ENCODE data around the gene KRTAP19-6. TPM values are rescaled to one million over a fixed set of nuclear protein-coding genes. Genes with fewer than 3 reads are reported as not detected.

The KRTAP19-6 gene
- not detected in 2 replicates for total RNA-seq
- long read RNA-seq: 0 reads

DNA sequence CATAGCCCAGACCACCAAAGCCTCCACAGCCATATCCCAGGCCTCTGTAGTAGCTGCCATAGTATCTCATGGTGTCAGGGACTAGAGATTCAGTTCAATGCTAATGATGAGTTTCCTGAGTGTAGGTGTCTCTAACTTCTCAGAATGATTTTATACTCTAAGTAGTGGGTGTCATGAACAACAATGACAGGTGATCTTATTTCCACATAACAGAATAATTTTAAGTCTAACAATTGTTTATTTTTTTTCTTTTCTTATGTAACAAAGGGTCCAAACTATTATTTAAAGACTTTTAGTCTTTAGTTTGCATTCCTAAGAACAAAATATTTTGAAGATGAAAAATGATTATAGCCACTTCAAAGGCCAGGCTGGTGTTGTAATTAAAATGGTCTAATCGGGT is at the start of gene KRTAP19-6:
TSS of gene KRTAP19-6 (minus strand) at position 101 of the 400 bp plus-strand sequence. CDS start at position 70, 31 bp downstream.
- Mint-ChIP-seq H3K27me3 (no peaks in the 10 kb centered on the region), H3K36me3 (ENCODE audit: insufficient read depth) (no peaks in the 10 kb centered on the region), H3K4me3 (ENCODE audit: low read depth) (no peak within 1 kb of the TSS), H3K4me1 (ENCODE audit: low read depth) (no peaks in the 10 kb centered on the region), H3K9me3 (ENCODE audit: low read depth) (peaks cover 15% of the 10 kb centered on the region), H3K27ac (no peak within 1 kb of the TSS)
- no peak for DNase-seq (ENCODE audit: low spot score, unreplicated experiment)
- TF ChIP-seq, protein P1, sequence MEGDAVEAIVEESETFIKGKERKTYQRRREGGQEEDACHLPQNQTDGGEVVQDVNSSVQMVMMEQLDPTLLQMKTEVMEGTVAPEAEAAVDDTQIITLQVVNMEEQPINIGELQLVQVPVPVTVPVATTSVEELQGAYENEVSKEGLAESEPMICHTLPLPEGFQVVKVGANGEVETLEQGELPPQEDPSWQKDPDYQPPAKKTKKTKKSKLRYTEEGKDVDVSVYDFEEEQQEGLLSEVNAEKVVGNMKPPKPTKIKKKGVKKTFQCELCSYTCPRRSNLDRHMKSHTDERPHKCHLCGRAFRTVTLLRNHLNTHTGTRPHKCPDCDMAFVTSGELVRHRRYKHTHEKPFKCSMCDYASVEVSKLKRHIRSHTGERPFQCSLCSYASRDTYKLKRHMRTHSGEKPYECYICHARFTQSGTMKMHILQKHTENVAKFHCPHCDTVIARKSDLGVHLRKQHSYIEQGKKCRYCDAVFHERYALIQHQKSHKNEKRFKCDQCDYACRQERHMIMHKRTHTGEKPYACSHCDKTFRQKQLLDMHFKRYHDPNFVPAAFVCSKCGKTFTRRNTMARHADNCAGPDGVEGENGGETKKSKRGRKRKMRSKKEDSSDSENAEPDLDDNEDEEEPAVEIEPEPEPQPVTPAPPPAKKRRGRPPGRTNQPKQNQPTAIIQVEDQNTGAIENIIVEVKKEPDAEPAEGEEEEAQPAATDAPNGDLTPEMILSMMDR (IDR thresholded peaks at IDR 0.05; ENCODE audit: unreplicated experiment): no peak

- no peaks in the 10 kb centered on the region for H3K36me3 Mint-ChIP-seq (ENCODE audit: insufficient read depth)
- no peak within 1 kb of the TSS for H3K4me3 Mint-ChIP-seq (ENCODE audit: low read depth)
- no peak for DNase-seq (ENCODE audit: low spot score, unreplicated experiment)
- H3K4me1 Mint-ChIP-seq (ENCODE audit: low read depth): no peaks in the 10 kb centered on the region
- no peak within 1 kb of the TSS for H3K27ac Mint-ChIP-seq
- no peaks in the 10 kb centered on the region for H3K27me3 Mint-ChIP-seq
- H3K9me3 Mint-ChIP-seq (ENCODE audit: low read depth): peaks cover 14% of the 10 kb centered on the region
- TF ChIP-seq, protein P1 (IDR thresholded peaks at IDR 0.05; ENCODE audit: unreplicated experiment): no peak
These were observed 48.6 kb upstream of the KRTAP19-6 start, which contains the start of gene KRTAP22-2 for GRCh38 chr21:30590297-30590696. KRTAP22-2 (minus strand) TSS chr21:30590397.

DNA sequence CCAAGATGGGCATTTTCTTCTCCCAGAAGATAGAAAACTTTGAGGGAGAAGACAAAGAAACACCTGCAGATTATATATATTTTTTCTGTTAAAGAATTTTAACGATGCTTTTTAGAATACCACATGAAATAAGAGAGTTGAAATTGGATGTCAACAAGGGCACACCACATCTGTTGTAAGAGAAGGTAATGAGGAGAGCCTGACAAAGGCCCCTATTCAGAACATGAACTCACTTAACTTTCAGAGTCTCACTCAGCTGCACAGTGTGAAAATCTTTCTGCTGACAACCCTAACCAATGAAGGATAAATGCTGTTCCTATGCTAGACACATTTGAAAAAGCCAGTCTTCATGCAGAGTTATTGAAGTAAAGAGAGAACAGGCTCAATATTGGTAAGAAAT is 41.2 kb upstream of the KRTAP19-6 start:
- no peak for DNase-seq (ENCODE audit: low spot score, unreplicated experiment)
- H3K9me3 Mint-ChIP-seq (ENCODE audit: low read depth): peaks cover 6% of the 10 kb centered on the region
- H3K4me1 Mint-ChIP-seq (ENCODE audit: low read depth): no peaks in the 10 kb centered on the region
- no peak overlapping the region for H3K4me3 Mint-ChIP-seq (ENCODE audit: low read depth)
- TF ChIP-seq, protein P1 (IDR thresholded peaks at IDR 0.05; ENCODE audit: unreplicated experiment): no peak
- H3K36me3 Mint-ChIP-seq (ENCODE audit: insufficient read depth): no peaks in the 10 kb centered on the region
- H3K27ac Mint-ChIP-seq: no peak overlapping the region
- H3K27me3 Mint-ChIP-seq: no peaks in the 10 kb centered on the region

- peaks cover 5% of the 10 kb centered on the region for H3K9me3 Mint-ChIP-seq (ENCODE audit: low read depth)
- H3K27me3 Mint-ChIP-seq: peaks cover 3% of the 10 kb centered on the region
- no peak overlapping the region for H3K4me3 Mint-ChIP-seq (ENCODE audit: low read depth)
- H3K36me3 Mint-ChIP-seq (ENCODE audit: insufficient read depth): no peaks in the 10 kb centered on the region
- DNase-seq (ENCODE audit: low spot score, unreplicated experiment): no peak
- H3K27ac Mint-ChIP-seq: no peak overlapping the region
- TF ChIP-seq, protein P1 (IDR thresholded peaks at IDR 0.05; ENCODE audit: unreplicated experiment): no peak
- no peaks in the 10 kb centered on the region for H3K4me1 Mint-ChIP-seq (ENCODE audit: low read depth)
These were observed 38.5 kb upstream of the KRTAP19-6 start for GRCh38 chr21:30580132-30580531.

GRCh38 chr21:30579346-30579745 is 37.7 kb upstream of the KRTAP19-6 start:
- Mint-ChIP-seq H3K36me3 (ENCODE audit: insufficient read depth) (no peaks in the 10 kb centered on the region), H3K27ac (no peak overlapping the region), H3K9me3 (ENCODE audit: low read depth) (peaks cover 3% of the 10 kb centered on the region), H3K4me3 (ENCODE audit: low read depth) (no peak overlapping the region), H3K4me1 (ENCODE audit: low read depth) (no peaks in the 10 kb centered on the region), H3K27me3 (peaks cover 3% of the 10 kb centered on the region)
- DNase-seq (ENCODE audit: low spot score, unreplicated experiment): no peak
- TF ChIP-seq, protein P1 (IDR thresholded peaks at IDR 0.05; ENCODE audit: unreplicated experiment): no peak
